Nephron progenitor cell (in vitro differentiated cells): ENCODE data around the gene POPDC2.

Experiments used
- DNase-seq: peaks from one replicate; pipeline ENCODE4 v3.0.0; 2021
- H3K27ac Mint-ChIP-seq: 2 replicates; pipeline ENCODE4 v1.8.0; 2021; ENCODE audit warnings: mild to moderate bottlenecking, moderate library complexity, mixed read lengths
- H3K27me3 Mint-ChIP-seq: 2 replicates; pipeline ENCODE4 v1.8.0; 2021; ENCODE audit warnings: mild to moderate bottlenecking, low read depth, mixed read lengths; ENCODE audit not compliant: poor library complexity
- H3K36me3 Mint-ChIP-seq: 2 replicates; pipeline ENCODE4 v1.8.0; 2021; ENCODE audit warnings: low read depth, mixed read lengths
- H3K4me1 Mint-ChIP-seq: 2 replicates; pipeline ENCODE4 v1.8.0; 2021; ENCODE audit warnings: mixed read lengths
- H3K4me3 Mint-ChIP-seq: 2 replicates; pipeline ENCODE4 v1.8.0; 2021; ENCODE audit warnings: mild to moderate bottlenecking, moderate library complexity, mixed read lengths
- H3K9me3 Mint-ChIP-seq: 2 replicates; pipeline ENCODE4 v1.8.0; 2021; ENCODE audit warnings: mild to moderate bottlenecking, moderate library complexity, mixed read lengths
- TF ChIP-seq, protein P1 (sequence below): fragments of 200-600 bp; sonication (generic); IDR thresholded peaks from 2 replicates; pipeline ENCODE4 v1.5.0; 2021; ENCODE audit warnings: antibody characterized with exemption

The POPDC2 gene

DNA sequence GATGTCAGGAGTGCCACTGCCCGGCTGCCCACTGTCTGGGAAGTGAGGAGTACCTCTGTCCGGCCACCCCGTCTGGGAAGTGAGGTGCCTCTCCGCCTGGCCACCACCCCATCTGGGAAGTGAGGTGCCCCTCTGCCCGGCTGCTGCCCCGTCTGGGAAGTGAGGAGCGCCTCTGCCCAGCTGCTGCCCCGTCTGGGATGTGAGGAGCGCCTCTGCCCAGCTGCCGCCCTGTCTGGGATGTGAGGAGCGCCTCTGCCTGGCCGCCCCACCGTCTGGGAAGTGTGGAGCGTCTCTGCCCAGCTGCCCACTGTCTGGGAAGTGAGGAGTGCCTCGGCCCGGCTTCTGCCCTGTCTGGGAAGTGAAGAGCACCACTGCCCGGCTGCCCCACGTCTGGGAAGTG lies 13.5 kb upstream of the POPDC2 start:
- no peak for DNase-seq
- H3K27me3 Mint-ChIP-seq, result no peaks in the 10 kb centered on the region
- no peak overlapping the region for H3K4me3 Mint-ChIP-seq
- H3K36me3 Mint-ChIP-seq, result peaks cover 58% of the 10 kb centered on the region
- TF ChIP-seq, protein P1, sequence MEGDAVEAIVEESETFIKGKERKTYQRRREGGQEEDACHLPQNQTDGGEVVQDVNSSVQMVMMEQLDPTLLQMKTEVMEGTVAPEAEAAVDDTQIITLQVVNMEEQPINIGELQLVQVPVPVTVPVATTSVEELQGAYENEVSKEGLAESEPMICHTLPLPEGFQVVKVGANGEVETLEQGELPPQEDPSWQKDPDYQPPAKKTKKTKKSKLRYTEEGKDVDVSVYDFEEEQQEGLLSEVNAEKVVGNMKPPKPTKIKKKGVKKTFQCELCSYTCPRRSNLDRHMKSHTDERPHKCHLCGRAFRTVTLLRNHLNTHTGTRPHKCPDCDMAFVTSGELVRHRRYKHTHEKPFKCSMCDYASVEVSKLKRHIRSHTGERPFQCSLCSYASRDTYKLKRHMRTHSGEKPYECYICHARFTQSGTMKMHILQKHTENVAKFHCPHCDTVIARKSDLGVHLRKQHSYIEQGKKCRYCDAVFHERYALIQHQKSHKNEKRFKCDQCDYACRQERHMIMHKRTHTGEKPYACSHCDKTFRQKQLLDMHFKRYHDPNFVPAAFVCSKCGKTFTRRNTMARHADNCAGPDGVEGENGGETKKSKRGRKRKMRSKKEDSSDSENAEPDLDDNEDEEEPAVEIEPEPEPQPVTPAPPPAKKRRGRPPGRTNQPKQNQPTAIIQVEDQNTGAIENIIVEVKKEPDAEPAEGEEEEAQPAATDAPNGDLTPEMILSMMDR, result no peak
- H3K4me1 Mint-ChIP-seq, result peaks cover 27% of the 10 kb centered on the region
- no peaks in the 10 kb centered on the region for H3K9me3 Mint-ChIP-seq
- H3K27ac Mint-ChIP-seq, result no peak overlapping the region

DNA sequence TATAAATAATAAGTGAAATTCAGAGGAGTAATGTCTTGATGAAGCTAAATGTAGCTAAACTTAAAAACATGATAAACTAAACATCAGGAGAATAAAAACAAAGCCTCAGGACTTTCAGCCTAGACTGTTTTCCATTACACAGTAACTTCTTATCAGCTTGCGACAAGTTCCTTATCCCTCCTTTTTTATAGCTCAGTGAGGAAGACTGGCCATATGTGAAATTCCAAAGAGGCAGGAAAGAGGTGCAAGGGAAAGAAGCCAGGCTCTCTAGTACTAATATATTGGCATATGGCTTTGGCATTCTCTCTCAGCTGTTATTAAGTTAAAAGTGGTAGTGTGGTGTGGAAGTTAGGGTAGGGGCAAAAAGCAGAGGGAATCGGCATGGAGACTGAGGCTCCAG lies 12.4 kb upstream of the POPDC2 start:
- no peaks in the 10 kb centered on the region for H3K9me3 Mint-ChIP-seq
- H3K4me1 Mint-ChIP-seq, result peaks cover 26% of the 10 kb centered on the region
- TF ChIP-seq, protein P1, result no peak
- H3K27ac Mint-ChIP-seq, result no peak overlapping the region
- H3K4me3 Mint-ChIP-seq, result no peak overlapping the region
- no peak for DNase-seq
- peaks cover 58% of the 10 kb centered on the region for H3K36me3 Mint-ChIP-seq
- H3K27me3 Mint-ChIP-seq, result no peaks in the 10 kb centered on the region

DNA sequence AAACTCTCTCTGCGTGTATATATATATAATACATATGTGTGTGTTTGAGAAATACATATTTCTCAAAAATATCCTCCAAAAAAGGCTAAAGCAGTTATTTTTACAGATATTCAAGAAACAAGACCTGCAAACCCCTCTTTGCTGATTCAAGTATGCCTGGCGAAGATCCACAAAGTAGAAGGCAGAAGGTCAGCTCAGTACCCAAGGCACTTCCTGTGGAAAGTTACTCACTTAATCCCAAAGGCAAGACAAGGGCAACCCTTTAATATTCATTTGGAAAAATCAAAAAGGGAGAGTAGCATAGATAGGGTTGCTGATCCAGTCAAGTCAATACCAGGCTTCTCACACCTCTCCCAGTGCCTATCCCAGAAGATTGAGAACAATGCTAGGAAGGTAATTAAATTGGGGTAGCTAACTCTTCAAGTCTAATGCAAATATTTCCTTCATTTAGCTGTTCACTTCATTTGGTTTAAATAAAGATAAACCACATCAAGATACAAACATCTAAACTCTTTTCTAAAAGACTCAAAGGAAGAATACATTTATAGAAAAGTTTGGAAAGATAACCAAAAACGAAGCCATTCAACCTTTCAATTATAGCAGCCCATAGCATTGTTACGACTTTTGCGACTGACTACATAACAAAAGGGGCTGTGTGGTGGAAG lies 9.6 kb upstream of the POPDC2 start:
- Mint-ChIP-seq H3K4me1 (peaks cover 2% of the 10 kb centered on the region), H3K36me3 (peaks cover 52% of the 10 kb centered on the region), H3K4me3 (no peak overlapping the region), H3K9me3 (no peaks in the 10 kb centered on the region), H3K27me3 (no peaks in the 10 kb centered on the region), H3K27ac (no peak overlapping the region)
- DNase-seq, result no peak
- TF ChIP-seq, protein P1, result no peak

DNA sequence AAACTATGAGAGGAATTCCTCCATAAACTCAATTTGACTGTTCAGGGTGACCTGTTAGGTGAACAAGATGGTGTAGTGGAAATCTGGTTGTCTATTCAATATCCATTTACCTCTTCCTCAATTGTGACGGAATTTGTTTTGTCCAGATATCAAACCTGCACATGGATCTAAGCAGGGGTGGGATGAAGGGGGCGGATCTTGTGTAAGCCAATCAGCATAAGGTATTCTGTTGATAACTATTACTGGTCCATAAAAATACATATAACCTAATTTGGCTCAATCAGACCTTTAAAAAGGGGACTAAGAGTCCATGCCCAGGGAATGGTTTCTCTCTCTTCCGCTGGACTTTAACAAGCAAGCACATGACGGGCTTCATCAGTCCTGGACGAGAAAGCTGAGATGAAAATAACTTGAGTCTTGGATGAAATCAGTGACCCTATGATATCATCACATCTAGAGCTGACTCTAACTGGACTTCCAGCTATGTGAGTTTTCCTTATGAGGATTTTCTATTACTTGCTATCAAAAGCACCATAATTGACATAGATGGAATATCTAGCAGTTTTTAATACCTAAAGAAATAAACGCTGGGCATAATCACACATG lies 5.7 kb upstream of the POPDC2 start:
- H3K9me3 Mint-ChIP-seq, result no peaks in the 10 kb centered on the region

DNA sequence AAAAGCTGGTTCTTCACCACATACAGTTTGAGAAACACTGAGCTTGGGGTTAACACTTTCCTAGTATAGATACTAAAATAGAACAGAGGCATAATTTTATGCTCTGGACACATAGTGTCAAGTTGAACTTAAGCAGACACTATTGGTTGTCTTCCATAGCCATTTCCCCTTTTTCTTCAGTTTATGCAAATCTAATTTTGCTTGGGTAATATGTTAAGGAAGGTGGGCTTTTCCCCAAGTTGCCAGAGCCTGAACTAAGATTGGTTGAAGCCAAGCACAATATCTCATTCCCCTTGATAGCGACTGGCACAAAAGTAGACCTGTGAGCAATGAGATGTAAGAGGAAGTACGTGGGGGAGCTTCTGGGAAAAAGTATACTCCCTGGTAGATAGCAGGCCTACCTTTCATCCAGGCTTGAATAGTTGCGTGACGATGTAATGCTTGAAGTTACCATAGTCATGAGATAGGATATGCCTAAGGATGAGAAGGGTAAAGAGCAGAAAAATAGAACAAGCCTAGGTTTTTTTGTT lies 4.5 kb upstream of the POPDC2 start:
- Mint-ChIP-seq H3K4me1 (peaks cover 15% of the 10 kb centered on the region), H3K36me3 (peaks cover 10% of the 10 kb centered on the region), H3K27ac (no peak overlapping the region), H3K27me3 (no peaks in the 10 kb centered on the region), H3K9me3 (no peaks in the 10 kb centered on the region), H3K4me3 (no peak overlapping the region)
- no peak for DNase-seq
- TF ChIP-seq, protein P1, result no peak

More for the DNA sequence above, 5.7 kb upstream of the POPDC2 start:
- H3K4me1 Mint-ChIP-seq, result peaks cover 11% of the 10 kb centered on the region
- peaks cover 16% of the 10 kb centered on the region for H3K36me3 Mint-ChIP-seq
- H3K27ac Mint-ChIP-seq, result no peak overlapping the region
- H3K4me3 Mint-ChIP-seq, result no peak overlapping the region
- H3K27me3 Mint-ChIP-seq, result no peaks in the 10 kb centered on the region
- DNase-seq, result no peak
- TF ChIP-seq, protein P1, result no peak
